ENCODE results near the gene SERPINB4.

DNA sequence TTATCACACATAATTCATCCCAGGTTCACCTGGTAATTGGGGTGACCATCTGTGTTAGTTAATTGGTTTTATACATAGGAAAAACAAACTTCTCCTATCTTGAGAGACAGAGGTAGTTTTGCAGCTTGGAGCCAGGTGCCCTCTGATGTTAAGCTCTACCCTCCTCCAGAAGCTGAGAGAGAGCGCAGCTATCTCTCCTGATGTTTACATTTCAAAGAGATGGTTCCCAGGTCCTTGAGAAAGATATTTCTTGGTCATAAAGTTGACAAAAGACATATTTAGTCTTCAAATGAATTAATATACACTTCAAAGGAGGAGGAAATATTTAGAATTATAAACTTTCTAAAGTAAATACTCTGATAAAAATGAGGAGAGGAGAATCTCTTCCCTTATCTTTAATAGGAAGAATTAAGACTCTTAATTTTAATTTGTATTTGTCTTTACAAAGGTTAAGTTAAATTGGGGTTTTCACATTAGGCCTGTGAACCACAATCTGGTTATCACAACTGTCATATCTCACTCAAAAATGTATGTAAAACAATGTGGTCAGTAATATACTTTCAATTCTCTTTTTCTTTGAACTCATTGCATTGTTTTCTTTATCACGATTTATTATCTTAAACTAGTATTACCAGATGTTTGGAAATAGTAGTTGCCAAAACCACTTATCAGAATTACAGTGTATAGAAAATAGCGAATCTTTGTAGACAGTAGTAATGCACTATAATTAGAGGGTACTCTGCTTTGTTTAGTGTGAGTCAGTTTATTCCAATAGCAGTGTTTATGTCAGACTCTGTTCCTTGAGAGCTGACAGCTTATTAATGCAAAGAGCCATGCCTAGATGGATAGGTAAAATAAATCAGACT, 26.8 kb downstream of the SERPINB4 start:
- TF ChIP-seq, protein P1, sequence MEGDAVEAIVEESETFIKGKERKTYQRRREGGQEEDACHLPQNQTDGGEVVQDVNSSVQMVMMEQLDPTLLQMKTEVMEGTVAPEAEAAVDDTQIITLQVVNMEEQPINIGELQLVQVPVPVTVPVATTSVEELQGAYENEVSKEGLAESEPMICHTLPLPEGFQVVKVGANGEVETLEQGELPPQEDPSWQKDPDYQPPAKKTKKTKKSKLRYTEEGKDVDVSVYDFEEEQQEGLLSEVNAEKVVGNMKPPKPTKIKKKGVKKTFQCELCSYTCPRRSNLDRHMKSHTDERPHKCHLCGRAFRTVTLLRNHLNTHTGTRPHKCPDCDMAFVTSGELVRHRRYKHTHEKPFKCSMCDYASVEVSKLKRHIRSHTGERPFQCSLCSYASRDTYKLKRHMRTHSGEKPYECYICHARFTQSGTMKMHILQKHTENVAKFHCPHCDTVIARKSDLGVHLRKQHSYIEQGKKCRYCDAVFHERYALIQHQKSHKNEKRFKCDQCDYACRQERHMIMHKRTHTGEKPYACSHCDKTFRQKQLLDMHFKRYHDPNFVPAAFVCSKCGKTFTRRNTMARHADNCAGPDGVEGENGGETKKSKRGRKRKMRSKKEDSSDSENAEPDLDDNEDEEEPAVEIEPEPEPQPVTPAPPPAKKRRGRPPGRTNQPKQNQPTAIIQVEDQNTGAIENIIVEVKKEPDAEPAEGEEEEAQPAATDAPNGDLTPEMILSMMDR (conservative IDR thresholded peaks at IDR 0.05; ENCODE audit: low read depth, low read length), result no peak
- TF ChIP-seq EZH2 (IDR thresholded peaks at IDR 0.05; ENCODE audit: low read length, unreplicated experiment), result no peak

Measured in PC-3 (cell line).